ENCODE data around the gene FCSK. TPM values are rescaled to one million over a fixed set of nuclear protein-coding genes. Genes with fewer than 3 reads are reported as not detected.

Gene FCSK
- total and polyA plus RNA-seq, 2 of the 8 experiments (the other 6 are each of a cell fraction or from before 2014, with no cell fraction given) = 4.6 to 5.1 TPM

DNA sequence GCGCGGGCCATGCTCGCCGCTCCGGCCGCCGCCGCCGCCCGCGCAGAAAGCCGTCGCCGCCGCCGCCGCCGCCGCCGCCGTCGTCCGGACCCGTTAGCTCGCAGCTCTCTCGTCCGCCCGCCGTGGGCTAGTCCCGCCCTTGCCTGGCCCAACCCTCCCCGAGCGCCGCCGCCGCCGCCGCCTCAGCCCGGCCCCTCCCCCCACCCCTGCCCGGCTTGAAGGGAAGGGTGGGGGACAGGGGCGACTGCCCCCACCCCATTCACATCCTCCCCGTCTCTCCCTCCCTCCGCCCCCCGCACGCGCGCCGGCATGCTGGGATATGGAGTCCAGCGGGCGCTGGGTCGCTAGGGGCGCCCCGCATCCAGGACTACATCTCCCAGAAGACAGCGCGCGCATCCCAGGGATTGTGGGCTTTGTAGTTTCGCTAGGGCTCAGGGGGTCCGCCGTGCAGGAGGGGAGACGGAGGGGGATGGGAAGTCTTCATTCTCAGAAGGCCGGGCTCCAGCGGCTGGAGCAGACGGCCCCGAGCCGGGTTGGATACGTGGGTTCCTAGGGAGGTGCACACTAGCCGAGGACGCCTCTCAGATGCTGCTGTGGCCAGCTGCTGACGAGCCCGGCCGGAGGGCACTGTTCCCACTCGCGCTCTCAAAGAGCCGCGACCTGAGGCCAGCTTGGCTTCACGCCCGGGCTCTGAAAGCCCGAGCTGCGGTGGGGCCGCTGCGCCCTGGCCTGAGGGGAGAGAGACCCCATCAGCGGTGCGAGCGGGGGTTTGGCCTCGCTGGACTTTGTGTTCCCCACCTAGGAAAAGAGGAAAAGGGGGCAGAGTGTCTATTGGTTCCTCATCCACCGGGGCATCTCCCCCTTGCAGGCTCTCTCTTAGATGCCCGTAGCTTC lies 15.2 kb upstream of the FCSK start, which contains the start of gene ST3GAL2 (continued):
- peak in 1 of 2 experiments; percentile 53; a peak in 1 of 3 replicates for TF ChIP-seq EP300 (IDR thresholded peaks at IDR 0.05; ENCODE audit: borderline replicate concordance in 1 of 2, low read depth in 2 of 2, low read length in 2 of 2)
- TF ChIP-seq PHF8 (conservative IDR thresholded peaks at IDR 0.05; ENCODE audit: low read depth, low read length) = peak; percentile 80; the same call in 1 of the 2 replicates
- TF ChIP-seq ASH2L (IDR thresholded peaks at IDR 0.05; ENCODE audit: low read length) = peak; percentile 76
- no peak for TF ChIP-seq SP2 (IDR thresholded peaks at IDR 0.05; ENCODE audit: low read length)
- TF ChIP-seq, protein P1, sequence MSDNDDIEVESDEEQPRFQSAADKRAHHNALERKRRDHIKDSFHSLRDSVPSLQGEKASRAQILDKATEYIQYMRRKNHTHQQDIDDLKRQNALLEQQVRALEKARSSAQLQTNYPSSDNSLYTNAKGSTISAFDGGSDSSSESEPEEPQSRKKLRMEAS (IDR thresholded peaks at IDR 0.05) = peak; percentile 19; the same call in 1 of the 2 replicates
- peak; percentile 62 for TF ChIP-seq POLR2AphosphoS5 (IDR thresholded peaks at IDR 0.05; ENCODE audit: low read depth, low read length)
- TF ChIP-seq RXRA (IDR thresholded peaks at IDR 0.05; ENCODE audit: insufficient read depth, low read depth, low read length) = no peak
